GM03348 (cell line): ENCODE results near the gene MSLN.

Experiments
- DNase-seq: peaks from one replicate; pipeline ENCODE4 v3.0.0; 2012; ENCODE audit warnings: low spot score

The MSLN gene

DNA sequence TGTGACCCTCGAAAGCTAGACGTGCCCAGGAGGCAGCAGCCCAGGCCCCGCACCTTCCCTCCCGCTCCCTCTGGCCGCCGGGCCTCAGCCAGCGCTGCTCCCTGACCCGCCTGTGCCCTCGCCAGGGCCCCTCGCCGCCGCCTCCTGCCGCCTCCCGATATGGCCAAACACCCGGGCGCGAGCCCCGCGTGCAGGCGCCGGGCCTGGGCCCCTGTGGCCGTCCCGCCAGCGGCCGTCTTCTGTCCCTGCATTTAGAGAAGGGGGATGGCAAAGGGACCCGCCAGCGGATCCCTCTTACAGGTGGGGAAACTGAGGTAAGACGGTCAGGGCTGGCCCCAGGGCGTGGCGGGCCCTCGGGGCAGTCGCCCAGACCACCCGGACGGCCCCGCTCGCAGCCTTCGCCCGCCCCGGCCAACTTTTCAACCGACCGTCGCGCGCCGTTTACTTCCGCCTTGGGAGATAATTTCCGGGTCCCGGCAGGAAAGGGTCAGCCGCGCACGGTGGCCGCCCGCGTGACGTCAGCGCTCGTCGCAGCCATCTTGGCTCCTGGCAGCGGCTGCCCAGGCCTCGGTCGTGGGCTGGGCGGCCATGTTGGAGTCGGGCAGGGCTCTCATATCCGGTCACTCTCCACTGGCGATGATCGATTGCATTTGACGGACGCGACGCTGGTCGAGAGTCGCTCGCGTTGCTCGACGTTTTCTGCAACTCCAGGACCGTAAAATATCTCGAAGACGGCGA lies 47.0 kb downstream of the MSLN start:
- peak; percentile 98 for DNase-seq

DNA sequence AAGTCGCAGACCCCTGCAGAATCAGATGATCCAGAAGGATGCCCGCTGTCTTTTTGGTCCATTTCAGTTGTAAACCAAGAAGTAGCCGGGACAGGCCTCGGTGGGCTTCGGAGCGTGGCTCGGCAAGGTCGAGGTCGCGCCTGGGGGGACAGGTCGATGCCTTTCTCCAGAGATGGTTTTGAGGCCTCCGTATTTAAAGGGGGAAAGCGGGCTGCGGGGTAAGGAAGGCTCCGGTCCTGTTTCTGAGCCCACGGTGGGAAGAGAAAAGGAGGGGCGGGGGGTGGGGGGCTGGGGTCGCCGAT lies 47.5 kb downstream of the MSLN start:
- no peak for DNase-seq

DNA sequence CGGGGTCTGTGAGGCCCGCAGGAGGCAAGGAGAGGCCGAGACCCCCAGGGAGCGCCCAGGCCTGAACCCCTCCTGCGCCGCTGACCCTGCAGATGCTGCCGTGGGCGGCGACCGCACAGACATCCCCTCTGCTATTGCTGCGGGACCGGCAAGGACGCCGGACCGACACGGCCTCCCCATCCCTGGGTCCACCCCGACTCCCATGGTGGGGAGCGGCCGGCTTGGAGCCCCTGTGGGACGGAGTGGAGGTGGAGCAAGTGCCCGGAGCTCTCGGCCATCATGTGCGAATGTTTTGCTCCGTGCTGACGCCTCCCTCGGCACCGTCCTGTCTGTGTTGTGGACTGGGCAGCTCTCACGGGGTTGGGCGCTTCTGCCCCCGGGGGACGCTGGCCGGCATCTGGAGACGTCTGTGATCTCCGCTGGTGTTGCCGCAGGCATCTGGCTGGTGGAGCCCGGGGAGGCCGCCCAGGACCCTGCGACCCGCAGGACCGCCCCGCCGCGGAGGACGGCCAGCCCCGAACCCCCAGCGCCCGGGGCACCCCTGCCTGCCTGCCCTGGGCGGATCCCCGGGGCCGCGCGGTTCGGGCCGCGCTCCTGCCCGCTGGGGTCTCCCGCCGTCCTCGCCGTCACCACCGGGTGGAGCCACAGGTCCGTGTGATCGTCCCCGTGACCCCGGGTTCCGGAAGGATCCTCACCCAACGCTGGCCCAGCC lies 52.8 kb downstream of the MSLN start:
- peak; percentile 87 for DNase-seq

DNA sequence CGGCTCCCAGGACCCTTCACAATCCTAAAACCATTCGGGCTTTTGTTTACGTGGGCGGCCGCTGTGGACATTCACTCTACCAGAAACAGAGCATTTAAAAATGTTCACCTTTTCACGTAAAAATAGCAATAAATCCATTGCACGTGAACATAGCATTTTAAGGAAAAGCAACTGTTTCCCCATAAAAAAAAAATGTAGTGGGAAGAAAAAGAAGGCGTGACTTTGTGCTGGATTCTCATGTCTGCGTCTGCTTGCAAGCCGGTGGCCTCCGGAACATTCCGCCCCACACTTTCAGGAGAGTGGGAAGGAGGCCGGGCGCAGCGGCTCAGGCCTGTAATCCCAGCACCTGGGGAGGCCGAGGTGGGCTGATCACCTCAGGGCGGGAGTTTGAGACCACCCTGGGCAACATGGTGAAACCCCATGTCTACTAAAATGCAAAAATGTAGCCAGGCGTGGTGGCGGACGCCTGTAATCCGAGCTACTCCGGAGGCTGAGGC lies 53.4 kb downstream of the MSLN start:
- no peak for DNase-seq

DNA sequence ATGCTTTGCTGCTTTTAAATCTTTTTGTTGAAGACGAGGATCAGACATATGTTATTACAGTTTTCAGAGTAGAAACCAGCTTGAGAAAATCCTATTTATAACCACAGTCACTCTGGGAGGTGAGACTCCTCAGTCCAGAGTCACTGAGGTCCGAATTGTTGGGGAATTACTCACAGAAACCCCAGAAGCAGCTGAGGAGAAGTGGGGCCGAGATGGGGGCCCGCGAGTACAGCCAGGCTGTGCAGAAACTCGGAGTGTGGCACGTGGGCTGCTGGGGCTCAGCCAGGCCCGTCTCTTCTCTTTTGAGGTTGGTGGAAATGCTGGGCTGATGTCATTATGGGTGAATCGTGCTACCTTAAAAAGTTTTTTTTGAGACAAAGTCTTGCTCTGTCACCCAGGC lies 54.4 kb downstream of the MSLN start:
- DNase-seq, result peak; percentile 74

- DNase-seq, result no peak
Measured at GRCh38 chr16:815861-816260, 55.3 kb downstream of the MSLN start.

DNA sequence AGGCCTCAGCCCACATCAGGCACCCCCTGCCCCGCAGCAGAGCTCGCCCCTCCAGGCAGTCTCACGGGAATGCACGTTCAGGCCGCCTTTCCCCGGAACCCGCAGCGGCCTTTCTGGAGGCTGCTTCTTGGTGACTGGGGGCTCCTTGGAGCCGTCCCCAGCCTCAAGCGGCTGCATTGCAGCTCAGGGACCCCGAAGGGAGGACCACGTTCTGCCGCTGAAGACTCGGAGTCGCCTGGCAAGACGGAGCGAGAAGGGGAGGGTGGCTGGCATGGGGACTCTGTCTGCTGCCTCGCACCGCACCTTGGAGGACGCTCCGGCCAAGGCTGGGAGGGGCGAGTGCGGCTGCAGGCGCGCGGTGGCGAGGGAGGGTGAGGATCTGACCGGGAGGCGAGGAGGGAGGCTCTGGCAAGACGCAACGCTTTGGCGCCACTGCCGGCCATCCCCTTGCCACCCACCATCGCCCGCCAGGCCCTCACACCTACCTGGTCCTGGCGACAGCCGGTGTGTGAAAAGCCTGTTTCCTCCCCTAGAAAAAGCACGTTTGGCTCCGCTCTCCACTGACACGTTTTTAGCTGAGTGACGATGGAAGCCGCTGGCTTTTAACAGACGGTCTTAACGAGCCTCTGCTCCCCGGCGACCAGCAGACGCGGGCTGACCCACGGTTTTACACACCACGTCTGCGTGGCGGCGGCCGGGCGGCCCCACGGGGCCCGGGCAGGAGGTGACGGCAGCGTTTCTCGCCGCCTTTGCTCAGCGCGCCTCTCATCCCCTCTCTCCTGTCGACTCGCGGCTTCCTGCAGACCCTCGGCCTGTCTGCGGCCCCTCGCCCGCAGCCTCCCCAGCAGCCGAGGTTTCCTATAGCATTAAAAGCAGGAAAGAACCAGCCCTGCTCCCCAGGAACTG lies 56.7 kb downstream of the MSLN start:
- no peak for DNase-seq

DNA sequence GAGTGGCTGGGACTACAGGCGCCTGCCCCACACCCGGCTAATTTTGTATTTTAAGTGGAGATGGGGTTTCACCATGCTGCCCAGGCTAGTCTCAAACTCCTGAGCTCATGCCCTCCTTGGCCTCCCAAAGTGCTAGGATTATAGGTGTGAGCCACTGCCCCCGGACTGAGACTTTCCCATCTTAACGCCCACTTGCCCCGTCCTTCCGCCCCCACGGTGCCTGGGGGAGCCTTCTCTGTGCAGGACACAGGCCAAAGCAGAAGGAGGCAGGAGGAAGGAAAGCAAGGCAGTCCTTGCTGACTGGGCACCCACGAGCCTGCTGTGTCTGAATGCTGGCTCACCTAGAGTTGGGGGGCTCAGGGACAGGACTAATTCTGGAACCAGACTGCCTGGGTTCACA lies 57.6 kb downstream of the MSLN start:
- no peak for DNase-seq
